Measurements from ENCODE around the gene PRR36.
A peak's percentile ranks its signal among the peaks of the same experiment; 100 is the strongest.

PRR36 gene

GRCh38 chr19:7858109-7858770 lies 15.9 kb downstream of the PRR36 start:
- no peak for DNase-seq

DNA sequence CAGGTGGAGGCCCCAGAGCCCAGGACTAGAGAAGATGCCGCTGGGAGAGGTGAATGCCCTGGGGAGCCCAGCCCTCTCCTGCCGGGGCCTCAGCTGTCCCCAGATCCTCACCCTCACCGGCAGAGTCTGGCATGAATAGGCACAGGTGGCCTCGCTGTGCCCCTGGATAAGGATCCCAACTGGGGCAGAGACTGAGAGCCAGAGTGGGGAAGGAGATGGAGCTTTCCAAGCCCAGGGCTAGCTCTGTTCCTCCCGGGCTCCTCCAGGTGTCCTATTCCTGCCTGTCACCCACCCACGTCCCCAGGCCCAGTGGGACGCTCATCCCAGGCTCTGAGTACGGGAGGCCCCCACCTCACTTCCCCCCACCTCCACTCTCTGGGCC lies 16.5 kb downstream of the PRR36 start:
- DNase-seq, result no peak

DNA sequence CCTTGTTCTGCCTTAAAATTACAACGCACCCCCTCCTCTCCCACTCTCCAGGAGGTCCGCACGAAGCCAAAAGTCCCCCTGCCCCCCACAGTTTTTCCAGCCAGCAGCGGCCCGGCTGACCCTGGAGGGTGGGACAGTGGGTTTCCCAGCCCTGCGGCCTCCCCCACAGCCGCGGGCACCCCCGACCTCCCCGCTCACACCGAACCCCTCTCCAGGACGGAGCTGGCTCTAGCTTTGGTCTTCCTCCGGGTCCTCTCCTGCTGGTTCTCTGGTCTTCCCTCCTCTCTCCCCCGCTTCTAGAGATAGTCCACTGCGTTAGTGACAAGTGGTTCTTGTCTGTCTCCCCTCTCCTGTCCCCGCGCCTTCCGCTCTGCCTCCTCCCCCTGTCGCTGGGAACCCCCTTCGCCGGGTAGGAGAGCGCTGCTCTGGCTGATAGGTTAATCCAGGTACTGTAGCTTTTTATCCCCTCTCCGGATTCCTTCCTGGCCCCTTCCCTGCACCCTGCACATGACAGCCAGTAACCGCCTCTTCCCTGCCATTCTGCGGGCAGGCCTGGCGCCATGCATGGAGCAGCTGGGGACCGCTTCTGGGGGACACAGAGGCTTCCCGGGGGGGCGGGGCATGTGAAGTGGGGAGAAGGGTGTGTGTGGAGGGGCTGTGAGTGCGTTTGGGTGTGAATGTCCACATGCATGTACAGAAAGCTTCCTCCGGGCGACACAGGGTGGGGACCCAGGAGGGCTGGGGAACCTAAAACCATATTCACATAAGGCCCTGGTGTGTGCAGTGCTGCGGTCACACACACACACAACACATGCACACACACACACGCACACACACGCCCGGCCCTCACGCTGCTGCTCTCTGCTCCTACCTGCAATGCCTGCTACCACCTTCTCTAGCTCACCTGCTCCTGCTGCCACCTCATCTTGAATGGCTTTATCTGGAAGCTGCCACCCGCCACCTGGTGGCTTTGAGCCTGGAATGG lies 17.2 kb downstream of the PRR36 start:
- DNase-seq, result no peak

DNA sequence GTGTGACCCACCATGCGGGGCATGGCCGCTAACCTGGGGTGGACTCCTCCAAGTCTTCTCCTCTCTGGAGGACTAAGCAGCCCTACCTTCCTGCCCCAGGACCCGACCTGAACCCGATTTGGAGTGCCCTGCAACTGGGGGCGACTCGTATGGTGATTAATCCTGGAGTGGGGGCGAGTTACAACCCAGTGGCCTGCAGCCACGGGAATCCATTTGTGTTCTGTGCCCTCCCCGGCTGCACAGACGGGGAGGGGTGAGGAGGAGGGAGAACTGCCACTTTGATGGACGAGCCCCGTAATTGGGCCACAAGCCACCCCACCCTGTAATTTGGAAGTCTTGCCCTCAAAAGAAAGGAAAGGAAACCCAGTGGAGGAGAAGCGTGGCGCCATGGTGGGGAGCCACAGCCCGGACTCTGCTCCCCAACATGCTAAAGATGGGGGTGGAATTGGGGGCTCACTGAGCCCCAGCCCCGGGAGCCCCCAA lies 18.0 kb downstream of the PRR36 start:
- no peak for DNase-seq

- DNase-seq, result no peak
These were observed 18.6 kb downstream of the PRR36 start for GRCh38 chr19:7855426-7856108.

- DNase-seq, result no peak
These were observed 20.4 kb downstream of the PRR36 start for GRCh38 chr19:7853770-7854128.

GRCh38 chr19:7852851-7853769 lies 21.1 kb downstream of the PRR36 start:
- DNase-seq, result peak; percentile 62

GRCh38 chr19:7851623-7852500 lies 22.3 kb downstream of the PRR36 start:
- DNase-seq, result no peak

GRCh38 chr19:7850945-7851622 lies 23.1 kb downstream of the PRR36 start:
- no peak for DNase-seq

DNA sequence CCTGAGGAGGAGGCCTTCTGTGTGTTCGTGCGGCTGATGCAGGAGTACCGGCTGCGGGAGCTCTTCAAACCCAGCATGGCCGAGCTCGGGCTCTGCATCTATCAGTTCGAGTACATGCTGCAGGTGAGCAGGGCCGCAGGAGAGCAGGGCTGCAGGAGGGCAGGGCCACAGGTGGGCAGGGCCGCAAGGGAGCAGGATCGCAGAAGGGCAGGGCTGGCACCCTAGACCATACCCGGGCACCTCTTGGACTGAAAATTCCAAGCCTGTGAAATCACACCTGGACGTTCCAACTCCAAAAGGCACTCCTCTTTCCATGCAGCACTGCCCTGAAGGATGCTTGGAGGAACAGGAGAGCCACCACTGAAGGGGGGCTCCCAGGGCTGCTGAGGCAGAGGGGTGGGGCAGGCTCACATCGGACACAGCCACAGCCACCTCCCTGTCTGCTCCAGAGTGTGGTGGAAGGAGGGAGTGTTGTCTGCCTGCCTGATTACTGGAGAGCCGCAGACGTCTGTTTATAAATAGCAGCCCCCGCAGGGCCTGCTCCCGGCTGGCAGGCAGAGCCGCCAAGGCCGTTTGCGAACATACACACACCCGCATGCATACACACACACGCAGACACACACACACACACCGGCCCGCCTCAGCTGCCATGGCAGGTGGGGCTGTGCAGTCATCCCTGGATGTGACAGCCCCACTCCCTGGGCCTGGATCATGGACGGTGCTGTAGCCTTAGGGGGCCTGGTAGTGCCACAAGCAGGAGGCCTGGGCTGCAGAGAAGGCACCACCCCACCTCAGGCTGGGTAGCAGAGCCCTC lies 24.0 kb downstream of the PRR36 start:
- DNase-seq, result no peak

DNA sequence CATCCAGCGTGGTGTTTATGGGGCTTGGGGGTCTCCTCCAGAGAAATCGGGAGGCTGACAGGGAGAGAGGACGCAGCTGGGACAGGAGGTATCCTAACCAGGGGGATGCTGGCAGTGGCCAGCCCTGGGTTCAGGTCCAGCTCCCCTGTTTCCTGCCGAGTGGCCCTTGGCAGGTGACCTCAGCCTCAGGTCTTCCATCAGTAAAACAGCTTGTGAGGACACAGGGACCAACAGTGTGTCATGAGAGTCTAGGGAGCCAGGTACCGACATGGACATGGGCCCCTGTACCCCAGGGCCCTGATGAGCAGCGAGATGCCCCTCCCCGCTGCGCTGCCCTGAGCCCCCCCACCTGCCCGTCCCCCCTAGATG lies 24.6 kb downstream of the PRR36 start:
- no peak for DNase-seq

- no peak for DNase-seq
These were observed 25.3 kb downstream of the PRR36 start for GRCh38 chr19:7848779-7849457.

- no peak for DNase-seq
These were observed 26.5 kb downstream of the PRR36 start for GRCh38 chr19:7847664-7848063.

GRCh38 chr19:7846155-7846646 lies 28.0 kb downstream of the PRR36 start:
- no peak for DNase-seq

DNA sequence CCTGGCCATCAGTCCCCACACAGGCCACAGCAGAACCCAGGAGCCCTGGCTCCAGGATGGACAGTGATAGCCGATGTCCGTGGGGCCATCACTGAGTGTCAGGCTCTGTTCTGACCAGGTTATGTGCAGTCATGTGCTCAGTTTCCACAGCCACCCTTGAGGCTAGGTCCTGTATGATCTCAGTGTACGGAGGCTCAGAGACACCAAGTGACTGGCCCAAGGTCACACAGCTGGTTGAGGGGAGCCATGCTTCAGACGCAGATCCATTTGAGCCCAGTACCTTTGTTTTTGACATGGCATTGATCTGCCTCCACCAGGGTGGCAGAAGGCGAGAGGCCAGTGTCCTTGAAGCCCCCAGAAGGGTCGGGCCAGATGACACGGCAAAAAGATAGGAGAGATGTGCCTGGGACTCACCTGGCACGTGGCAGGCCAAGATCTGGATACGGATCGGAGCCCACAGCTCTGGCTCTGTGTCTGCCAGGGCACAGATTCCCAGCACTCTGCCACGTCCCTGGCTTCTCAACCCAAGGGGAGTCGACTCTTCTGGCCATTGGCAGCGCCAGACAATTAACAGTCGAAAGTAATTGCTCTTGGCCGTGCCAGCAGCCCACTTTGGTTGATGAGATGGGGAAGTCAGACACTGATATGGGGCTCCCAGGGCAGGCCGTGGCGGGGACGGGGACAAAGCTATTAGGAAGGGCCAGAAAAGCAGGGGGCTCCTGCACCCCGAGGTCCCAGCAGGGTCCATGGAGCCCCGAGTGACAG lies 28.6 kb downstream of the PRR36 start:
- DNase-seq, result no peak

GRCh38 chr19:7844951-7845350 lies 29.2 kb downstream of the PRR36 start:
- no peak for DNase-seq

DNA sequence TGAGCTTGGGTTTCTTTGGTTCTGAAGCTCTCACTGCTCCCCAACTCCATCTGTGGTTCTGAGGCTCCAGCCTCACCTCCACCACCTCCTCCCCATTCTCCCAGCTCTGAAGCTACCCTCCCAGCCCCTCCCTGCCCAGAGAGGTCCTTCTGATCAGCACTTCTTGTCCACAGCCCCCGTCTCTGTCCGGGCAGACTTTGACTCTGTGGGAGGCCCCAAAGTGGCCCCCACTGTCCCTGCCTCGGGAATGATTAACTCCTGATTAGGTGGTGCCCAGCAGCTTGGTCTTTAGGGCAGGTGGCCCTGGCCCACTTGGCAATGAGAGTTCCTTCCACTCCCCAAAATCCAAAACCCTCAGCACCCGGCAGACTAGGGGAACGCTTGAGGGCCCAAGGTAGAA lies 29.8 kb downstream of the PRR36 start:
- no peak for DNase-seq

DNA sequence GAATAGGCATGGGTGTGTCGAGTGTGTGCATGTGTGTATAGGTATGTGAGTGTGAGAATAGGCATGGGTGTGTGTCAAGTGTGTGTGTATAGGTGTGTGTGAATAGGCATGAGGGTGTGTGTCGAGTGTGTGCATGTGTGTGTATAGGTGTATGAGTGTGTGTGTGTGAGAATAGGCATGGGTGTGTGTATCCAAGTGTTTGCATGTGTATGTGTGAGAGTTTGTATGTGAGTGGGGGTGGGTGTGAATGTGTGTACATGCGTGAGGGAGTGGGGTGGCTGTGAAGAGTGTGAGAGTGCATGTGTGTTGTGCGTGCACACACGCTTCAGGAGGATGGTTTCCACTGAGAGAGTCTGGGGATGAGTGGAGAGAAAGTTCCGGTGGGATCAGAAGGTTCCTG lies 30.7 kb downstream of the PRR36 start:
- DNase-seq, result no peak

All from activated CD4-positive, alpha-beta T cell treated with anti-CD3 and anti-CD28 coated beads, Interleukin-2, amount 50 U/mL, for 1 hour (primary cell).